Measurements from ENCODE around the gene LIMK2.
"Not testable (repeated sequence)": the region's sequence is repeated elsewhere in the genome, so short reads cannot be mapped to it uniquely, and the experiment has no call there.

The LIMK2 gene

DNA sequence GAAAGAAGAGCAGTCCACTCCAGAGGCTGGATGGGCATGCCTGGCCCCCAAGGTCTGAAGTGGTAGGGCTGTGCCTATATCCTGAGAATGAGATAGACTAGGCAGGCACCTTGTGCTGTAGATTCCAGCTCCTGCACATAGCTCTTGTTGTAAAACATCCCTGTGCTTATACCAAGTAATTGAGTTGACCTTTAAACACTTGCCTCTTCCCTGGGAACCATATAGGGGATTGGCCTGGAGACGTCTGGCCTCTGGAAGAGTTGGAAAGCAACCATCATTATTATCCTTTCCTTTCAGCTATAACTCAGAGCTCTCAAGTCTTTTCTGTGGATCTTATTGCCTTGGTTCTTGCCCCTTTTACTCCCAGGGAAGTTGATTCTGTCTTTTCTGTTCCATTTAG is 15.1 kb downstream of the LIMK2 start:
- no peak overlapping the region for H3K27ac ChIP-seq
- POLR2A ChIA-PET (ENCODE audit: low non-redundant PET): interaction anchor here (0.6 kb wide), 1 partner anchor 12 kb away, joined by 3 read pairs; no protein-coding TSS in a partner anchor
- TF ChIP-seq, protein P1, sequence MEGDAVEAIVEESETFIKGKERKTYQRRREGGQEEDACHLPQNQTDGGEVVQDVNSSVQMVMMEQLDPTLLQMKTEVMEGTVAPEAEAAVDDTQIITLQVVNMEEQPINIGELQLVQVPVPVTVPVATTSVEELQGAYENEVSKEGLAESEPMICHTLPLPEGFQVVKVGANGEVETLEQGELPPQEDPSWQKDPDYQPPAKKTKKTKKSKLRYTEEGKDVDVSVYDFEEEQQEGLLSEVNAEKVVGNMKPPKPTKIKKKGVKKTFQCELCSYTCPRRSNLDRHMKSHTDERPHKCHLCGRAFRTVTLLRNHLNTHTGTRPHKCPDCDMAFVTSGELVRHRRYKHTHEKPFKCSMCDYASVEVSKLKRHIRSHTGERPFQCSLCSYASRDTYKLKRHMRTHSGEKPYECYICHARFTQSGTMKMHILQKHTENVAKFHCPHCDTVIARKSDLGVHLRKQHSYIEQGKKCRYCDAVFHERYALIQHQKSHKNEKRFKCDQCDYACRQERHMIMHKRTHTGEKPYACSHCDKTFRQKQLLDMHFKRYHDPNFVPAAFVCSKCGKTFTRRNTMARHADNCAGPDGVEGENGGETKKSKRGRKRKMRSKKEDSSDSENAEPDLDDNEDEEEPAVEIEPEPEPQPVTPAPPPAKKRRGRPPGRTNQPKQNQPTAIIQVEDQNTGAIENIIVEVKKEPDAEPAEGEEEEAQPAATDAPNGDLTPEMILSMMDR (conservative IDR thresholded peaks at IDR 0.05; ENCODE audit: low read depth): no peak
- CTCF ChIA-PET: interaction anchor here (0.7 kb wide), 1 partner anchor 15 kb away, joined by 4 read pairs; the partner anchor contains the start of gene LIMK2
- no peak for DNase-seq (ENCODE audit: low spot score)

DNA sequence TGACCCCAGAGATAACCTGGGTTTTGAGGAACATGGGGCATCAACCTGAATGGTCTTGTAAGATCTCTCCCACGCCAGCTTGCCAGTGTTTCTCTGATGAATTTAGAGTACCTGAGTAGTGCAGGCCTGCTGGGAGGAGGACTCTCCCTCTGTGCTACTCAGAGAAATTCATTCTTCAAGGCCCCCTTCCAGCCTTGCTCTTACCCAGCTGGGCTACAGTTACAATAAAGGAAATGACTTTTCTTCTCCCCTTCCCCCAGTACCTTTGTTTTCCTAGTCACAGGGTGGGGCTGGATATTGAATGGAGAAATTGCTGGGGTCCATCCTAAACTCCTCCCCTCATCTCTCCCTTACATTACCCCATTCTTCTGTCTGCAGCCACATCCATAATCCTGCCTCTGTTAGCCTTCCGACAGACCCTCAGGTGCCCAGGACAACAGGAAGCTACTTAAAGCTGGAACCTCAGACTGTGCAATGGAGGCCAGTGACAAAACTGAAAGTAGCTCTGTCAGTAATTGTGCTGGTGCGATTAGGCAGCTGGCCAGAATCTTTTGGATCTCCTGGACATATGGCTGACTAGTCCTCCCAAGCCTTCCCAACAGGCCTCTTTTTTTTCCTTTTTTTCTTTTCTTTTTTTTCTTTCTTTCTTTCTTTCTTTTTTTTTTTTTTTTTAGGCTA is 17.4 kb downstream of the LIMK2 start:
- no peak overlapping the region for H3K27ac ChIP-seq
- CTCF ChIA-PET: no interaction called here
- TF ChIP-seq, protein P1 (conservative IDR thresholded peaks at IDR 0.05; ENCODE audit: low read depth): no peak
- POLR2A ChIA-PET (ENCODE audit: low non-redundant PET): no interaction called here
- DNase-seq (ENCODE audit: low spot score): no peak

DNA sequence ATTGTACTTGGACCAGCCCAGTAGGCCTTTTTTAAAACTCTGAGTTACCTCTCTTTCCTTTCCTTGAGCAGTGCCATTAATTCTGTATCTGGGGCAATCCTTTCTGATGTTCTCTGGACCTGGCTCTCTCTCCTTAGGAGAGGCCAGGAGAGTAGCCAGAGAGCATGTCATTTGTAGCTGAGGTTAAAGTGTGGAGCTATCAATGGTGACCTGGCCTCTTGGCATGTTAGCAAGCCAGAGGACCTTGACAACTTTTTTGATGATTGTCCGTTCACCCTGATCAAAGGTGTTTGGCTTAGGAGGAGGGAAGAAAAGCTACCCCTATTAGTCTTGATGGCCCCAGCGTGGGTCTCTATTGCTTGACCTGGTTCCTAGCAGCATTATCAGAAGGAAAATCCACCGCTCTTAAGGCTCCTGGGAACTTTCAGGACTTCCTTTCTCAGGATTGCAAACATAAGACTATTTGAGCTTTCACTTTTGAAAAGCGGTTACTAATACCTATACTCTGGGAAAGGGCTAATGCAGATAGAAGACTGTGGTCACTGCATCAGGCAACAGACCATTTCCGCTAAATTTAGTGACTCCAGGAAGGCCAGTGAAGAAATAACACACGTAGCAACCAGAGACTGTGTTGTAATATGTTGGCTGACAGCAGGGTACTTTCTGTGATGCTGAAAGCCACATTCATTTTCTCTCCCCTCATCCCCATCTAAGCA is 18.2 kb downstream of the LIMK2 start:
- CTCF ChIA-PET: interaction anchor here (0.6 to 1.1 kb wide), 3 partner anchors 19 to 127 kb away, joined by 3 to 4 read pairs (median 3); no protein-coding TSS in a partner anchor
- TF ChIP-seq, protein P1 (conservative IDR thresholded peaks at IDR 0.05; ENCODE audit: low read depth): no peak
- DNase-seq (ENCODE audit: low spot score): no peak
- H3K27ac ChIP-seq: no peak overlapping the region
- POLR2A ChIA-PET (ENCODE audit: low non-redundant PET): no interaction called here

DNA sequence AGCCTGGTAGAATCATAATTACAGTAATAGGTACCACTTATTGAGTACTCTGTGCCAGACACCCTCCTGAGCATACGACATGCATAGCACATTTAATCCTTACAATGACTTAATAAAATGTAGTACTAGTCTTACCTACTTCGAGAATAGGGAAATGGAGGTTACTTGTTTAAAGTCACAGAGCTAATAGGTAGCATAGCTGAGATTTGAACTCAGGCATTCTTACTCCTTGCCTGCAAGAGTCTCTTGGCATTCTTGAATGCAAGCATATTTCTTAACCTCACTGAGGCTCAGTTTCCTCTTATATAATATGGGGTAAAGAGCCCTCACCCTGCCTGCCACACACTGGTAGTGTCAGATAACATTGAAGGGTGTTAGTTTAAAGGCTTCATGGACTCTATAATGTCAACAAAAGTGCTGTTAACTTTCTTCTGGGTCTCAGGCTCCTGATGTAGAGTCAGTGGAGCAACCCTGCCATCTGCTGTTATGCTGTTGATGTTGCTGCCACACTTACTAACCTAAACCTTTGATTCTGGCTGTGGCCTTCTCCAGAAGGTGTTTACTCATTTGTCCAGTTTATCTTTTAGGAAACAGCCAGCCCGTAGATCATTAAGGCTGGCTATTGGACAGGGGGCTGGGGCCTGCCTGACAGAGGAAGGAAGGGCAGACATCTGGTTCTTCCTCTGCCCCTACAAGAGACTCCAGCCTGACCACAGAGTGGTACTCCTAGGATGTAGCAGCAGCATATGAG is 18.9 kb downstream of the LIMK2 start:
- DNase-seq (ENCODE audit: low spot score): no peak
- TF ChIP-seq, protein P1 (conservative IDR thresholded peaks at IDR 0.05; ENCODE audit: low read depth): no peak; the same call in none of the 2 replicates
- H3K27ac ChIP-seq: no peak overlapping the region
- POLR2A ChIA-PET (ENCODE audit: low non-redundant PET): no interaction called here
- CTCF ChIA-PET: interaction anchor here (0.6 to 1.2 kb wide), 4 partner anchors 17 to 128 kb away, joined by 3 to 5 read pairs (median 4); no protein-coding TSS in a partner anchor

DNA sequence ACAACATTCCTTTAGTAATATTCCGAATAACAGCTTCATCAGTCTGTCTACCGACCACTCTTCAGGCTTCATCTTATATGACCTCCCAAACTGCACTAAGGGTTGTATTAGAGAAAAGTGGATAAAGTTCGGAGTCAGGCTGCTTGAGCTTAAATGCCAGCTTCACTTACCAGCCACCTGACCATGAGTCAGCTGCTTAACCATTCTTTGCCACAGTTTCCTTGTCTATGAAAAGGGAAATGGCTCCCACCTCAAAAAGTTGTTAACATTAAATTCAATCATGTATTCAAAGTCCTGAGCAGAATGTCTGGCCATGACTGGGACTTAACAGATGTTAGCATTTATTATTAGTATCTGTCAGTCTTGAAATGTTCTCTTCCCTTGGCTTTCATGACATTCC is 20.9 kb downstream of the LIMK2 start:
- no peak for DNase-seq (ENCODE audit: low spot score)
- TF ChIP-seq, protein P1 (conservative IDR thresholded peaks at IDR 0.05; ENCODE audit: low read depth): no peak
- ChIA-PET POLR2A (ENCODE audit: low non-redundant PET) (no interaction called here), CTCF (interaction anchor here (0.6 to 0.8 kb wide), 2 partner anchors 21 to 118 kb away, joined by 3 to 4 read pairs; partner anchors contain the start of gene LIMK2)
- no peak overlapping the region for H3K27ac ChIP-seq

DNA sequence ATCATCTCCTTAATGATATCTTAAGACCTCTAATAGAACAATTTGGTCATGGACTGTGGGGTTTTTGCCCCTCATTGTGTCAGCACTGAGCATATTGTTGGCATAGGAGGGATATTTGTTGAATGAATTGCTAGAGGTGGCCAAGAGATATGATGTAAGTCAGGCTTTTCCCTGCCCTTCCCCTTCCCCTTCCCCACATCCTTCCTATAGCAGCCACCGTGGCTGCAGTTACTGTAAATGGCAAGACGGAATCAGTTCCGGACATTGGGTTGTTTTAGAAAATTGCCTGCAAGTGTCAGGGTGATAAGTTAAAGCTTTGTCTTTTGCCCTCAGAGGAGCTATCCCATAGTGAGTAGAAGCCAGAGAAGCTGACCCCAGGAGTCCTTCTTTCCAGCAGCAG is 23.0 kb downstream of the LIMK2 start:
- H3K27ac ChIP-seq: no peak overlapping the region
- ChIA-PET POLR2A (ENCODE audit: low non-redundant PET) (no interaction called here), CTCF (no interaction called here)
- DNase-seq (ENCODE audit: low spot score): no peak
- TF ChIP-seq, protein P1 (conservative IDR thresholded peaks at IDR 0.05; ENCODE audit: low read depth): no peak

DNA sequence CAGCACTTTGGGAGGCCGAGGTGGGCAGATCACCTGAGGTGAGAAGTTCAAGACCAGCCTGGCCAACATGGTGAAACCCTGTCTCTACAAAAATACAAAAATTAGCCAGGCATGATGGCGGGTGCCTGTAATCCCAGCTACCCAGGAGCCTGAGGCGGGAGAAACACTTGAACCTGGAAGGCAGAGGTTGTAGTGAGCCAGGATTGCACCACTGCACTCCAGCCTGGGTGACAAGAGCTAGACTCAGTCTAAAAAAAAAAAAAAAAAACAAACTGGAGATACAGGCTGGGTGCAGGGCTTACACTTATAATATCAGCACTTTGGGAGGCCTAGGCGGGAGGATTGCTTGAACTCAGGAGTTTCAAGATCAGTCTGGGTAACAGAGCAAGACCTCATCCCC is 23.9 kb downstream of the LIMK2 start:
- POLR2A ChIA-PET (ENCODE audit: low non-redundant PET); CTCF ChIA-PET; DNase-seq (ENCODE audit: low spot score); H3K27ac ChIP-seq: not testable (repeated sequence)
